GM12878 (cell line): Measurements from ENCODE around the gene ME3.

ENCODE experiments used
- DPF2 ChIP-seq: fragments of 450-650 bp; IDR thresholded peaks from 2 replicates; pipeline ENCODE4 v1.6.1; 2017; ENCODE audit warnings: mild to moderate bottlenecking
- EP300 ChIP-seq, 2 experiments: fragments of 150-350 bp in 1 of 2; IDR thresholded peaks; 2 replicates each; pipeline ENCODE4 v1.6.1; 2011 to 2012; ENCODE audit warnings: low read depth in 2 of 2, low read length in 2 of 2, borderline replicate concordance in 1 of 2, improper control_type of control experiment in 1 of 2, inconsistent platforms in 1 of 2; ENCODE audit not compliant: control insufficient read depth in 1 of 2
- EZH2 ChIP-seq: IDR thresholded peaks from 2 replicates; pipeline ENCODE4 v1.6.1; 2012; ENCODE audit warnings: low read depth, mild to moderate bottlenecking, control low read depth, inconsistent platforms, low read length, borderline replicate concordance; ENCODE audit not compliant: control insufficient read depth
- JUND ChIP-seq: IDR thresholded peaks from 2 replicates; pipeline ENCODE4 v1.6.1; 2012; ENCODE audit warnings: low read depth, mild to moderate bottlenecking, low read length, improper control_type of control experiment, moderate library complexity
- NFXL1 ChIP-seq: fragments of 450-650 bp; IDR thresholded peaks from 2 replicates; pipeline ENCODE4 v1.6.1; 2017; ENCODE audit warnings: antibody characterized with exemption, mild to moderate bottlenecking, borderline replicate concordance
- POLR2A ChIP-seq: IDR thresholded peaks from 2 replicates; pipeline ENCODE4 v1.6.1; 2011; ENCODE audit warnings: low read depth, mild to moderate bottlenecking, low read length
- RAD51 ChIP-seq: fragments of 450-650 bp; IDR thresholded peaks from 2 replicates; pipeline ENCODE4 v1.6.1; 2016; ENCODE audit warnings: moderate library complexity, mild to moderate bottlenecking, inconsistent platforms
- RELA ChIP-seq: fragments of 450-650 bp; IDR thresholded peaks from 2 replicates; pipeline ENCODE4 v1.8.0; 2014; ENCODE audit warnings: borderline replicate concordance; ENCODE audit not compliant: partially characterized antibody
- WRNIP1 ChIP-seq: IDR thresholded peaks from 2 replicates; pipeline ENCODE4 v1.6.1; 2011; ENCODE audit warnings: low read depth, low read length, improper control_type of control experiment, borderline replicate concordance
- ZNF384 ChIP-seq: IDR thresholded peaks from 2 replicates; pipeline ENCODE4 v1.6.1; 2012; ENCODE audit warnings: low read depth, mild to moderate bottlenecking, low read length, improper control_type of control experiment, borderline replicate concordance
- TF ChIP-seq, protein P1 (sequence below), 3 experiments: IDR thresholded peaks in 2 of 3; conservative IDR thresholded peaks in 1 of 3; 2 replicates each; pipeline ENCODE4 v1.5.1; 2011; ENCODE audit warnings: low read depth in 3 of 3, low read length in 3 of 3, mild to moderate bottlenecking in 3 of 3, control low read depth in 2 of 3, moderate library complexity in 2 of 3, inconsistent platforms in 1 of 3, mixed read lengths in 1 of 3; ENCODE audit not compliant: control insufficient read depth in 2 of 3, insufficient read depth in 1 of 3; ENCODE audit errors: extremely low read depth in 1 of 3
- TF ChIP-seq, protein P2 (sequence below): fragments of 450-650 bp; IDR thresholded peaks from 2 replicates; pipeline ENCODE4 v1.6.1; 2017; ENCODE audit warnings: antibody characterized with exemption, mild to moderate bottlenecking, moderate library complexity

DNA sequence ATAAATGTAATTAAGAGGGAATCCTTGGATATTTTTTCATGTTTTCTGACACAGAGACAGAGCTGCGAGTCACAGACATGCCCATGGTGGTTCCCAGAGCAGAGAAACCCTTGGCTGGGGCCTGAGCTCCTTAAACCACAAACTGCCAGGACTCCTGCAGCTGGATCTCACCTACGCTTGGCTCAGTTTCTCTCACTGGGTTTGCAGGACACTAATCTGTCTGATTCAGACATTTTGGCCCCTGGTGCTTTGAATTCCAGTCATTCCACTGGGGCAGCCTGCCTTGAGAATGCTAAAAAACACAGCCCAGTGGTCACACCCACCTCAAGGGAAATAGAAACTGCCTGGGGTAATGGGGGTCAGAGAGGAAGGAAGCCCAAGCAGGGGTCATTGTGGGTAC is 175.1 kb downstream of the ME3 start:
- TF ChIP-seq, protein P1, sequence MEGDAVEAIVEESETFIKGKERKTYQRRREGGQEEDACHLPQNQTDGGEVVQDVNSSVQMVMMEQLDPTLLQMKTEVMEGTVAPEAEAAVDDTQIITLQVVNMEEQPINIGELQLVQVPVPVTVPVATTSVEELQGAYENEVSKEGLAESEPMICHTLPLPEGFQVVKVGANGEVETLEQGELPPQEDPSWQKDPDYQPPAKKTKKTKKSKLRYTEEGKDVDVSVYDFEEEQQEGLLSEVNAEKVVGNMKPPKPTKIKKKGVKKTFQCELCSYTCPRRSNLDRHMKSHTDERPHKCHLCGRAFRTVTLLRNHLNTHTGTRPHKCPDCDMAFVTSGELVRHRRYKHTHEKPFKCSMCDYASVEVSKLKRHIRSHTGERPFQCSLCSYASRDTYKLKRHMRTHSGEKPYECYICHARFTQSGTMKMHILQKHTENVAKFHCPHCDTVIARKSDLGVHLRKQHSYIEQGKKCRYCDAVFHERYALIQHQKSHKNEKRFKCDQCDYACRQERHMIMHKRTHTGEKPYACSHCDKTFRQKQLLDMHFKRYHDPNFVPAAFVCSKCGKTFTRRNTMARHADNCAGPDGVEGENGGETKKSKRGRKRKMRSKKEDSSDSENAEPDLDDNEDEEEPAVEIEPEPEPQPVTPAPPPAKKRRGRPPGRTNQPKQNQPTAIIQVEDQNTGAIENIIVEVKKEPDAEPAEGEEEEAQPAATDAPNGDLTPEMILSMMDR (IDR thresholded peaks at IDR 0.05 in 2 of 3, conservative IDR thresholded peaks at IDR 0.05 in 1 of 3; ENCODE audit: control insufficient read depth in 2 of 3, extremely low read depth in 1 of 3, insufficient read depth in 1 of 3, low read depth in 3 of 3, low read length in 3 of 3): no peak
- TF ChIP-seq EZH2 (no peak), RAD51 (no peak), RELA (no peak), DPF2 (no peak), POLR2A (no peak), WRNIP1 (no peak), ZNF384 (no peak), JUND (no peak), EP300 (IDR thresholded peaks at IDR 0.05; ENCODE audit: borderline replicate concordance in 1 of 2, control insufficient read depth in 1 of 2, low read depth in 2 of 2, low read length in 2 of 2) (no peak), NFXL1 (no peak)
- TF ChIP-seq, protein P2, sequence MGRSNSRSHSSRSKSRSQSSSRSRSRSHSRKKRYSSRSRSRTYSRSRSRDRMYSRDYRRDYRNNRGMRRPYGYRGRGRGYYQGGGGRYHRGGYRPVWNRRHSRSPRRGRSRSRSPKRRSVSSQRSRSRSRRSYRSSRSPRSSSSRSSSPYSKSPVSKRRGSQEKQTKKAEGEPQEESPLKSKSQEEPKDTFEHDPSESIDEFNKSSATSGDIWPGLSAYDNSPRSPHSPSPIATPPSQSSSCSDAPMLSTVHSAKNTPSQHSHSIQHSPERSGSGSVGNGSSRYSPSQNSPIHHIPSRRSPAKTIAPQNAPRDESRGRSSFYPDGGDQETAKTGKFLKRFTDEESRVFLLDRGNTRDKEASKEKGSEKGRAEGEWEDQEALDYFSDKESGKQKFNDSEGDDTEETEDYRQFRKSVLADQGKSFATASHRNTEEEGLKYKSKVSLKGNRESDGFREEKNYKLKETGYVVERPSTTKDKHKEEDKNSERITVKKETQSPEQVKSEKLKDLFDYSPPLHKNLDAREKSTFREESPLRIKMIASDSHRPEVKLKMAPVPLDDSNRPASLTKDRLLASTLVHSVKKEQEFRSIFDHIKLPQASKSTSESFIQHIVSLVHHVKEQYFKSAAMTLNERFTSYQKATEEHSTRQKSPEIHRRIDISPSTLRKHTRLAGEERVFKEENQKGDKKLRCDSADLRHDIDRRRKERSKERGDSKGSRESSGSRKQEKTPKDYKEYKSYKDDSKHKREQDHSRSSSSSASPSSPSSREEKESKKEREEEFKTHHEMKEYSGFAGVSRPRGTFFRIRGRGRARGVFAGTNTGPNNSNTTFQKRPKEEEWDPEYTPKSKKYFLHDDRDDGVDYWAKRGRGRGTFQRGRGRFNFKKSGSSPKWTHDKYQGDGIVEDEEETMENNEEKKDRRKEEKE: no peak
